ENCODE results near the gene GPAM. TPM values are rescaled to one million over a fixed set of nuclear protein-coding genes. Genes with fewer than 3 reads are reported as not detected.

Gene GPAM
- total and polyA plus RNA-seq, 2 donors (not counting 1 experiment from before 2014, with no cell fraction given), result 2.6 to 8.2 TPM

GRCh38 chr10:112191791-112192190 is 8.2 kb upstream of the GPAM start:
- no peaks in the 10 kb centered on the region for H3K9me3 Mint-ChIP-seq (ENCODE audit: insufficient read depth)
- intact Hi-C loops (cut with micrococcal nuclease), result no loop called here
- POLR2A ChIA-PET, result no interaction called here
- Histone ChIP-seq H3K4me3 (ENCODE audit: control extremely low read depth in 1 of 5, extremely low read depth in 1 of 5, insufficient read depth in 1 of 5, low read depth in 2 of 5, low read length in 4 of 5) (no peak overlapping the region), H3K4me2 (replicated peaks; ENCODE audit: low read depth, low read length, poor library complexity, severe bottlenecking) (no peak overlapping the region), H2AFZ (ENCODE audit: insufficient read depth, low read depth, low read length, poor library complexity, severe bottlenecking) (no peak overlapping the region), H3K36me3 (replicated peaks in 1 of 2; ENCODE audit: control extremely low read depth in 1 of 2, control insufficient read depth in 1 of 2, extremely low read depth in 1 of 2, insufficient read depth in 2 of 2, low read length in 1 of 2) (no peaks in the 10 kb centered on the region), H3K27me3 (replicated peaks in 1 of 4; ENCODE audit: control extremely low read depth in 1 of 4, control insufficient read depth in 3 of 4, insufficient read depth in 4 of 4, low read length in 3 of 4) (no peaks in the 10 kb centered on the region), H4K20me1 (ENCODE audit: control insufficient read depth, insufficient read depth, low read length, poor library complexity, severe bottlenecking) (no peaks in the 10 kb centered on the region), H3K79me2 (ENCODE audit: control insufficient read depth, insufficient read depth, low read length) (no peaks in the 10 kb centered on the region), H3K9me3 (ENCODE audit: control extremely low read depth in 1 of 3, control insufficient read depth in 2 of 3, insufficient read depth in 1 of 3, low read length in 2 of 3) (no peaks in the 10 kb centered on the region), H3K27ac (ENCODE audit: low read length in 2 of 2) (no peak overlapping the region), H3K4me1 (ENCODE audit: control insufficient read depth in 2 of 2, insufficient read depth in 2 of 2, low read length in 2 of 2) (no peaks in the 10 kb centered on the region), H3K9ac (ENCODE audit: low read length) (no peak overlapping the region)
- CTCF ChIA-PET, result no interaction called here
- H3K4me3 Mint-ChIP-seq, result no peak overlapping the region
- DNase-seq, result no peak
- H3K4me1 Mint-ChIP-seq, result no peaks in the 10 kb centered on the region
- H3K27ac Mint-ChIP-seq, result no peak overlapping the region
- ATAC-seq (ENCODE audit: low read depth), result no peak
- no peaks in the 10 kb centered on the region for H3K27me3 Mint-ChIP-seq
- TF ChIP-seq CTCF (IDR thresholded peaks at IDR 0.05), result no peak
- 98% methylated on average over 4 of the region's 6 CpGs for WGBS (ENCODE audit: insufficient coverage)

- H3K4me1 Mint-ChIP-seq, result no peaks in the 10 kb centered on the region
- ChIA-PET POLR2A (no interaction called here), CTCF (no interaction called here)
- Histone ChIP-seq H3K79me2 (ENCODE audit: control insufficient read depth, insufficient read depth, low read length) (no peaks in the 10 kb centered on the region), H3K27me3 (replicated peaks in 1 of 4; ENCODE audit: control extremely low read depth in 1 of 4, control insufficient read depth in 3 of 4, insufficient read depth in 4 of 4, low read length in 3 of 4) (no peaks in the 10 kb centered on the region), H3K4me1 (ENCODE audit: control insufficient read depth in 2 of 2, insufficient read depth in 2 of 2, low read length in 2 of 2) (no peaks in the 10 kb centered on the region), H3K4me3 (ENCODE audit: control extremely low read depth in 1 of 5, extremely low read depth in 1 of 5, insufficient read depth in 1 of 5, low read depth in 2 of 5, low read length in 4 of 5) (no peak overlapping the region), H3K9me3 (ENCODE audit: control extremely low read depth in 1 of 3, control insufficient read depth in 2 of 3, insufficient read depth in 1 of 3, low read length in 2 of 3) (no peaks in the 10 kb centered on the region), H2AFZ (ENCODE audit: insufficient read depth, low read depth, low read length, poor library complexity, severe bottlenecking) (no peak overlapping the region), H3K36me3 (replicated peaks in 1 of 2; ENCODE audit: control extremely low read depth in 1 of 2, control insufficient read depth in 1 of 2, extremely low read depth in 1 of 2, insufficient read depth in 2 of 2, low read length in 1 of 2) (no peaks in the 10 kb centered on the region), H3K27ac (ENCODE audit: low read length in 2 of 2) (no peak overlapping the region), H4K20me1 (ENCODE audit: control insufficient read depth, insufficient read depth, low read length, poor library complexity, severe bottlenecking) (no peaks in the 10 kb centered on the region), H3K9ac (ENCODE audit: low read length) (no peak overlapping the region), H3K4me2 (replicated peaks; ENCODE audit: low read depth, low read length, poor library complexity, severe bottlenecking) (no peak overlapping the region)
- H3K4me3 Mint-ChIP-seq, result no peak overlapping the region
- no peak overlapping the region for H3K27ac Mint-ChIP-seq
- ATAC-seq (ENCODE audit: low read depth) (no peak), DNase-seq (no peak)
- intact Hi-C loops (cut with micrococcal nuclease), result no loop called here
- no peaks in the 10 kb centered on the region for H3K9me3 Mint-ChIP-seq (ENCODE audit: insufficient read depth)
- H3K27me3 Mint-ChIP-seq, result no peaks in the 10 kb centered on the region
- TF ChIP-seq CTCF (IDR thresholded peaks at IDR 0.05) (no peak), EZH2 (IDR thresholded peaks at IDR 0.05; ENCODE audit: borderline replicate concordance, insufficient read depth, low read depth, low read length, poor library complexity, severe bottlenecking) (no peak)
- WGBS (ENCODE audit: insufficient coverage), result 67% methylated on average over 4 of the region's 4 CpGs
Observed at GRCh38 chr10:112191041-112191590, 7.6 kb upstream of the GPAM start.
